WTC11 (cell line): ENCODE results near the gene CDCA5. TPM values are rescaled to one million over a fixed set of nuclear protein-coding genes. Genes with fewer than 3 reads are reported as not detected.
"Not testable (repeated sequence)": the region's sequence is repeated elsewhere in the genome, so short reads cannot be mapped to it uniquely, and the experiment has no call there.

ENCODE experiments used
- ATAC-seq: fragments of 200-7000 bp; cut with Tn5 transposase; 2 replicates; pipeline ENCODE4 v1.10.0; 2021; ENCODE audit warnings: mild to moderate bottlenecking, moderate library complexity
- CTCF ChIA-PET: fragments of 300-600 bp; sonication (Branson Sonifier 250); formaldehyde crosslinking; loops from one replicate; lab custom pipeline; 2021; ENCODE audit warnings: antibody characterized with exemption; lab: Charles Lee
- POLR2A ChIA-PET: fragments of 350-600 bp; sonication (Branson Sonifier 250); formaldehyde crosslinking; loops from one replicate; lab custom pipeline; 2021; ENCODE audit warnings: antibody characterized with exemption; lab: Charles Lee
- DNase-seq: peaks from one replicate; pipeline ENCODE4 v3.0.0; 2021; ENCODE audit warnings: low spot score
- H3K27ac Mint-ChIP-seq: 2 replicates; pipeline ENCODE4 v1.8.0; 2021; ENCODE audit warnings: mixed read lengths
- H3K27me3 Mint-ChIP-seq: 2 replicates; pipeline ENCODE4 v1.8.0; 2021; ENCODE audit warnings: low read depth, mild to moderate bottlenecking, moderate library complexity, mixed read lengths
- H3K36me3 Mint-ChIP-seq: 2 replicates; pipeline ENCODE4 v1.8.0; 2021; ENCODE audit warnings: mixed read lengths
- H3K4me1 Mint-ChIP-seq: 2 replicates; pipeline ENCODE4 v1.8.0; 2022; ENCODE audit warnings: mixed read lengths
- H3K4me3 Mint-ChIP-seq: 2 replicates; pipeline ENCODE4 v1.8.0; 2021; ENCODE audit warnings: mild to moderate bottlenecking, moderate library complexity, mixed read lengths
- H3K9me3 Mint-ChIP-seq: 2 replicates; pipeline ENCODE4 v1.8.0; 2021; ENCODE audit warnings: mixed read lengths
- ATF3 ChIP-seq: sonication (generic); formaldehyde crosslinking; conservative IDR thresholded peaks from 2 replicates; pipeline ENCODE4 v1.8.1; 2022; ENCODE audit warnings: mild to moderate bottlenecking, missing genetic modification reagents
- CTCF ChIP-seq: fragments of 200-600 bp; IDR thresholded peaks from 2 replicates; pipeline ENCODE4 v1.8.0; 2022; ENCODE audit warnings: antibody characterized with exemption
- ESRRA ChIP-seq: sonication (generic); formaldehyde crosslinking; IDR thresholded peaks from 2 replicates; pipeline ENCODE4 v1.8.1; 2022; ENCODE audit warnings: mild to moderate bottlenecking, missing genetic modification reagents, borderline replicate concordance
- GABPB1 ChIP-seq: sonication (generic); formaldehyde crosslinking; IDR thresholded peaks from 2 replicates; pipeline ENCODE4 v1.8.1; 2023; ENCODE audit warnings: mild to moderate bottlenecking, missing genetic modification reagents
- GRHL2 ChIP-seq: fragments of 250-450 bp; sonication (Bioruptor Pico); IDR thresholded peaks from 2 replicates; pipeline ENCODE4 v1.8.0; 2022; ENCODE audit warnings: mild to moderate bottlenecking, moderate library complexity; ENCODE audit not compliant: insufficient replicate concordance, severe bottlenecking
- HMGXB4 ChIP-seq: sonication (generic); formaldehyde crosslinking; IDR thresholded peaks from 2 replicates; pipeline ENCODE4 v1.8.1; 2023; ENCODE audit warnings: mild to moderate bottlenecking, moderate library complexity, missing genetic modification reagents
- PRRX2 ChIP-seq: fragments of 250-450 bp; sonication (Bioruptor Pico); IDR thresholded peaks from 2 replicates; pipeline ENCODE4 v1.8.0; 2021; ENCODE audit warnings: mild to moderate bottlenecking
- SMAD3 ChIP-seq: sonication (generic); formaldehyde crosslinking; IDR thresholded peaks from 2 replicates; pipeline ENCODE4 v1.8.0; 2022; ENCODE audit warnings: missing genetic modification reagents, mild to moderate bottlenecking, borderline replicate concordance
- TEAD1 ChIP-seq: sonication (generic); formaldehyde crosslinking; IDR thresholded peaks from 2 replicates; pipeline ENCODE4 v1.8.0; 2022; ENCODE audit warnings: mild to moderate bottlenecking, missing genetic modification reagents
- USF2 ChIP-seq: sonication (generic); formaldehyde crosslinking; IDR thresholded peaks from 2 replicates; pipeline ENCODE4 v1.8.1; 2023; ENCODE audit warnings: mild to moderate bottlenecking, missing genetic modification reagents, moderate library complexity
- ZBTB21 ChIP-seq: sonication (generic); formaldehyde crosslinking; IDR thresholded peaks from 2 replicates; pipeline ENCODE4 v1.8.1; 2023; ENCODE audit warnings: mild to moderate bottlenecking, missing genetic modification reagents, borderline replicate concordance
- ZNF138 ChIP-seq: sonication (generic); formaldehyde crosslinking; conservative IDR thresholded peaks from 2 replicates; pipeline ENCODE4 v1.8.1; 2022; ENCODE audit warnings: mild to moderate bottlenecking, moderate library complexity, missing genetic modification reagents
- ZNF263 ChIP-seq: sonication (generic); formaldehyde crosslinking; IDR thresholded peaks from 2 replicates; pipeline ENCODE4 v1.8.1; 2022; ENCODE audit warnings: low read depth, mild to moderate bottlenecking, moderate library complexity, missing genetic modification reagents
- ZNF423 ChIP-seq: fragments of 250-450 bp; sonication (Bioruptor Pico); IDR thresholded peaks from 2 replicates; pipeline ENCODE4 v2.1.2; 2022; ENCODE audit warnings: mild to moderate bottlenecking, moderate library complexity
- ZNF671 ChIP-seq: fragments of 250-450 bp; sonication (Bioruptor Pico); IDR thresholded peaks from 2 replicates; pipeline ENCODE4 v1.8.0; 2021; ENCODE audit warnings: mild to moderate bottlenecking
- total RNA-seq: library from RNA; stranded (reverse); gene quantifications from 3 replicates; pipeline ENCODE4 v1.2.3, GENCODE V29; 2021

Gene CDCA5
- total RNA-seq, 1 experiment from 2014 or later, result 95.9 TPM

GRCh38 chr11:65119670-65119995 lies 35.8 kb upstream of the CDCA5 start:
- POLR2A ChIA-PET, result interaction anchor here (1.5 kb wide), 1 partner anchor 61 kb away, joined by 3 read pairs; no protein-coding TSS in a partner anchor
- Mint-ChIP-seq H3K9me3 (no peaks in the 10 kb centered on the region), H3K4me1 (peaks cover 17% of the 10 kb centered on the region), H3K4me3 (no peak overlapping the region), H3K27ac (no peak overlapping the region), H3K36me3 (peaks cover 37% of the 10 kb centered on the region), H3K27me3 (no peaks in the 10 kb centered on the region)
- ATAC-seq, result no peak
- no peak for DNase-seq
- TF ChIP-seq ZNF671 (CRISPR knock-in tag), result no peak
- CTCF ChIA-PET, result interaction anchor here (2.7 to 5.7 kb wide), 2 partner anchors 8 to 62 kb away, joined by 14 to 56 read pairs; partner anchors contain the start of genes CAPN1 and TM7SF2

- not testable (repeated sequence) for DNase-seq, H3K27me3 Mint-ChIP-seq, H3K9me3 Mint-ChIP-seq, ATAC-seq, H3K4me3 Mint-ChIP-seq
- POLR2A ChIA-PET, result interaction anchor here (1.5 kb wide), 1 partner anchor 62 kb away, joined by 3 read pairs; no protein-coding TSS in a partner anchor
- Mint-ChIP-seq H3K4me1 (peaks cover 17% of the 10 kb centered on the region), H3K36me3 (peaks cover 37% of the 10 kb centered on the region), H3K27ac (peak overlapping the region; percentile 85)
- CTCF ChIA-PET, result interaction anchor here (2.2 to 5.7 kb wide), 4 partner anchors 7 to 85 kb away, joined by 7 to 56 read pairs (median 16); partner anchors contain the start of genes CAPN1, SYVN1 and TM7SF2
These were observed 35.2 kb upstream of the CDCA5 start for GRCh38 chr11:65118891-65119669.

GRCh38 chr11:65118097-65118837 lies 34.4 kb upstream of the CDCA5 start:
- POLR2A ChIA-PET, result interaction anchor here (0.6 to 2.3 kb wide), 4 partner anchors 17 to 63 kb away, joined by 3 to 11 read pairs (median 6); partner anchors contain the start of gene CAPN1
- Mint-ChIP-seq H3K27me3 (no peaks in the 10 kb centered on the region), H3K4me1 (peaks cover 24% of the 10 kb centered on the region), H3K9me3 (no peaks in the 10 kb centered on the region), H3K4me3 (peak overlapping the region; percentile 86), H3K27ac (peak overlapping the region; percentile 100), H3K36me3 (peaks cover 37% of the 10 kb centered on the region)
- TF ChIP-seq CTCF (peak; percentile 29), ESRRA (CRISPR knock-in tag) (no peak)
- CTCF ChIA-PET, result interaction anchor here (0.7 to 5.7 kb wide), 17 partner anchors 7 to 669 kb away, joined by 3 to 56 read pairs (median 5); partner anchors contain the start of genes ARL2, CAPN1, CDC42EP2 and RASGRP2
- no peak for DNase-seq
- no peak for ATAC-seq

- H3K27ac Mint-ChIP-seq, result peak within 1 kb of the TSS; percentile 100
- no peaks in the 10 kb centered on the region for H3K9me3 Mint-ChIP-seq
- peaks cover 22% of the 10 kb centered on the region for H3K4me1 Mint-ChIP-seq
- DNase-seq, result peak; percentile 100
- peak; percentile 69 for ATAC-seq
- peaks cover 37% of the 10 kb centered on the region for H3K36me3 Mint-ChIP-seq
- peak within 1 kb of the TSS; percentile 86 for H3K4me3 Mint-ChIP-seq
- ChIA-PET POLR2A (interaction anchor here (0.6 to 2.3 kb wide), 6 partner anchors 16 to 339 kb away, joined by 3 to 11 read pairs (median 4); partner anchors contain the start of gene CAPN1), CTCF (interaction anchor here (0.6 to 5.7 kb wide), 31 partner anchors 6 to 668 kb away, joined by 3 to 56 read pairs (median 4); partner anchors contain the start of genes ARL2, CAPN1, CDC42BPG and CDC42EP2)
- no peaks in the 10 kb centered on the region for H3K27me3 Mint-ChIP-seq
- TF ChIP-seq HMGXB4 (CRISPR knock-in tag) (peak; percentile 89; the same call in 1 of the 2 replicates), ZBTB21 (no peak), SMAD3 (CRISPR knock-in tag) (no peak), GABPB1 (CRISPR knock-in tag) (peak; percentile 95), USF2 (CRISPR knock-in tag) (no peak), ZNF263 (CRISPR knock-in tag) (no peak), ZNF138 (CRISPR knock-in tag) (no peak), ATF3 (CRISPR knock-in tag) (0 out of 2 replicates have a peak, but pooled peaks have one; percentile 66), ZNF423 (CRISPR knock-in tag) (no peak), TEAD1 (peak; percentile 78; the same call in 1 of the 2 replicates), PRRX2 (CRISPR knock-in tag) (peak; percentile 84), CTCF (peak; percentile 91), GRHL2 (CRISPR knock-in tag) (no peak)
These were observed 33.6 kb upstream of the CDCA5 start, which contains the start of gene ZNHIT2 for GRCh38 chr11:65117206-65118096. Gene ZNHIT2, minus strand, starts transcription at chr11:65117701. Its CDS starts 48 bp downstream, at chr11:65117653.
